HG02763 (cell line): ENCODE results near the gene ROBO1.
"Not testable (repeated sequence)": the region's sequence is repeated elsewhere in the genome, so short reads cannot be mapped to it uniquely, and the experiment has no call there.

Experiments
- ATAC-seq: cut with Tn5 transposase; IDR thresholded peaks from one replicate; pipeline ENCODE4 v1.9.1; 2021; ENCODE audit warnings: mild to moderate bottlenecking, moderate library complexity; ENCODE audit not compliant: unreplicated experiment

The ROBO1 gene

GRCh38 chr3:79325833-79326383 is 441.9 kb downstream of the ROBO1 start:
- ATAC-seq: not testable (repeated sequence)

- no peak for ATAC-seq
These were observed 450.0 kb downstream of the ROBO1 start for GRCh38 chr3:79317551-79318518.

- ATAC-seq: no peak
These were observed 452.8 kb downstream of the ROBO1 start for GRCh38 chr3:79314962-79315361.

- ATAC-seq: no peak
These were observed 453.3 kb downstream of the ROBO1 start for GRCh38 chr3:79314544-79314943.

DNA sequence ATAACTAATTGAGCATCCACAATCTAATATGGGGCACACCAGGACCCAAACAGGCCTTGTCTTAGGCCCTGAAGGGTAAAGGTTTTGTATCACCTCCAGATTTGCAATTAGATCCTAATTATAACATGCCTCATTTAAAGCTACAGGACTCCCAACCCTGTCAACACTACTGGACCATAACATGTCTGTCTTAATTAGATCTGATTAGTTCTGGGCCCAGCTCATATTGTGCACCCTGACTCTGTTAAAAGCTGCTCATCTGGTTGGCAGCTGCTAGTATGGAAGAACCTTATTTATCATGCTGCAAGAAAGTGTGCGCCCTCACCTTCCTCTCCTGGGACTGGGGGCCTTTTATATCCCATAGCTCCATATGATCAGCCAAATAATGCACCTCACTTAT is 457.8 kb downstream of the ROBO1 start:
- no peak for ATAC-seq

- ATAC-seq: no peak
These were observed 460.7 kb downstream of the ROBO1 start for GRCh38 chr3:79306934-79307570.

DNA sequence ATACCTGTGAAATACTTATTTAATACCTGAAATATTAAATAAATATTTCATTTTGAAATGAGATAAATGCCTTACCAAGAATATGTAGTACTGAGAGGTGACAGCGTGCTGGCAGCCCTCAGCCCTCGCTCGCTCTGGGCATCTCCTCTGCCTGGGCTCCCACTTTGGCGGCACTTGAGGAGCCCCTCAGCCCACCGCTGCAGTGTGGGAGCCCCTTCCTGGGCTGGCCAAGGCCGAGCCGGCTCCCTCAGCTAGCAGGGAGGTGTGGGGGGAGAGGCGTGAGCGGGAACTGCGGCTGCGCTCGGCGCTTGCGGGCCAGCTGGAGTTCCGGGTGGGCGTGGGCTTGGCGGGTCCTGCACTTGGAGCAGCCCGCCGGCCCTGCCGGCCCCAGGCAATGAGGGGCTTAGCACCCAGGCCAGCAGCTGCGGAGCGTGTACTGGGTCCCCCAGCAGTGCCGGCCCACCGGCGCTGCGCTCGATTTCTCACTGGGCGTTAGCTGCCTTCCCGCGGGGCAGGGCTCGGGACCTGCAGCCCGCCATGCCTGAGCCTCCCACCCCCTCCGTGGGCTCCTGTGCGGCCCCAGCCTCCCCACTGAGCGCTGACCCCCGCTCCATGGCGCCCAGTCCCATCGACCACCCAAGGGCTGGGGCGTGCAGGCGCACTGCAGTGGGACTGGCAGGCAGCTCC is 467.7 kb downstream of the ROBO1 start:
- not testable (repeated sequence) for ATAC-seq

DNA sequence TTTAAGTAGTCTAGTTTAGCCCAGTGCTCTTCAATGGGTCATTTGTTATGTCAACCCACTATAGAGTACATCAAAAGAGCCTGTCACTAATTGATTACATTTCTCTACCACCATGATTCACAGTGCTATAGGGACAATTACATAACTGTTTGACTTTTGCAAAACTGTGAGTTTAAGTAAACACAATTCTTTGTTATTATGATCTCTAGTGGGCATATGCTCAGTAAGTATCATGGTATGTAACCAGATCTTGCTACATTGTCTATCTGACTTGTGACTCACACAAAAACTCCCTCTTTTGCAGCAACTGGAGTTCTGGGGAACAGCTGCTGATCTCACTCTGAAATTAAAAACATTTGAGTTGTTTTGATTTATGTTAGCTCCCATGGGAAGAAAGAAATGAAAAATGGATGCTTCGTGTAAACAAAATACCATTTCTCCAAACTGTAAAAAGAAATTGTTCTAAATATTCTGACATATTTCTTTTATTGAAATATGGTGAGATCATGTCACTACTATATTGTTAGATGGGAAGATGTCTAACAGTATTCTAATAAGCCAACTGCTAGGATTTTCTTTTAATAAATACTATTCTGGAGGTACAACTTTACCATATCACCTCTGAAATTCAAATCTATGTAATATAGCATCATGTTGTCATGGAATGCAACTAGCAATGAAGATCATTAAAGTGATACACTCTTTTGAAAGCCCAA is 470.4 kb downstream of the ROBO1 start:
- no peak for ATAC-seq

DNA sequence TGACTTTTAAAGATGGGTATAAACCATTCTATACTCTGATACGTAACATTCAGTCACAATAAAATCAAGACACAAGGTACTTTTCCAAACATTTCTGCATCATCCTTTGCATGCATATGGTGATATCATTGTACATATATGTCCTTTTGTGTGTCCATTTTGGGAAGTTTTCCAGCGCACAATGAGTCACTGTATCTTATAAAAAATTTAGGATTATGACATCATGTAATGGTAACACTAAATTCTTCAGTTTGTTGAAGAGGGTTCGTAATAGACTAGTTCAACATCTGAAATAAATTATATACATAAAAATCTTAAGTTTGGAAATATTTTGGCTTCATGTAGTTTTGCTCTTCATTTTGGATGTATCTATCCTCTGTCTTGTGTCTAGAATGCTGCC is 480.9 kb downstream of the ROBO1 start:
- ATAC-seq: no peak

DNA sequence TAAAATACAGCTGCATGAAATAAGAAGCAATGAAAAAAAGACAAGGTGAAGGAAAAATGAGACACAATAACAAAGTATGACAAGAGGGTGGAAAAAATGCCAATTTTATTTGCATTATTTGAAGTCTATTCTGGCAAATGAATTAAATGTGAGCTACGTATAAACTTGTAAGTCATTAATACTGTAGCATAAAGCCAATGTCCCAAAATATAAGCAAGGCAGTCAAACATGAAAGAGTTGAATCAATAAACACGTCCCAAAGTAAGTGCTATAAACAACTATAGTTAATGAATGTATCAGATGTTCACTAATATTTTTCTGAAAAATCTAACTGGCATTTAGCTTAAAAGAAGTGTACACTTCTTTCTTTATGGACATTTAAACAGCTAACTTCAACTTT is 481.9 kb downstream of the ROBO1 start:
- no peak for ATAC-seq

GRCh38 chr3:79285380-79285779 is 482.4 kb downstream of the ROBO1 start:
- ATAC-seq: no peak

- ATAC-seq: no peak
These were observed 483.0 kb downstream of the ROBO1 start for GRCh38 chr3:79284781-79285180.

DNA sequence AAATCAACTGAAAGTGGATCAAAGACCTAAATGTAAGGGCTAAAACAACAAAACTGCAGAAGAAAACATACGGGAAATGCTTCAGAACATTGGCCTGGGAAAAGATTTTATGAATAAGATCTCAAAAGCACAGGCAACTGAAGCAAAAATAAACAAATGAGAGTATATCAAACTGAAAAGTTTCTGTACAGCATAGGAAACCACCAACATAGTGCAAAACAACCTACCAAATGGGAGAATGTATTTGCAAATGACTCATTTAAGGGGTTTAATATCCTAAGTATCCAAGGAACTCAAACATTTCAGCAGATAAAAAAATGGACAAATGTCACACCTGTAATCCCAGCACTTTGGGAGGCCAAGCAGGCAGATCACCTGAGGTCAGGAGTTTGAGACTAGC is 489.1 kb downstream of the ROBO1 start:
- ATAC-seq: no peak

DNA sequence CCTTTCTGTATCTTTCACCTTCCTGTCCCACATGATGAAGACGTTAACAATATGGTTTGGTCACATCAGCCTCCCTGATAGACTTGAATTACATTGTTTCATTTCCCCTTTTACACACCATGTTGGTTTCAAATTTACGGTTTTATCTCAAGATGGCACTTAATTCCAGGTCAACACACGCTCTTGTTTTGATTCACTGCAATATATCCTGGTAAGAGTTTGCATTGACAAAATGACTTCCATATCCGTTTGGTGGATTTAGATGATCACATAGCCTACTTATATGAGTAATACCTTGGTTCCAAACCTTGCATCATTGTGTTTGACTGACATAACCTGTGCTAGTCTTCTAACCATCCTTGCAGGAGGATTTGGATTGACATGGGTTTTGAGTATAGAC is 499.4 kb downstream of the ROBO1 start:
- no peak for ATAC-seq

GRCh38 chr3:79264892-79265291 is 502.9 kb downstream of the ROBO1 start:
- no peak for ATAC-seq

- ATAC-seq: no peak
These were observed 504.4 kb downstream of the ROBO1 start for GRCh38 chr3:79263423-79263822.

DNA sequence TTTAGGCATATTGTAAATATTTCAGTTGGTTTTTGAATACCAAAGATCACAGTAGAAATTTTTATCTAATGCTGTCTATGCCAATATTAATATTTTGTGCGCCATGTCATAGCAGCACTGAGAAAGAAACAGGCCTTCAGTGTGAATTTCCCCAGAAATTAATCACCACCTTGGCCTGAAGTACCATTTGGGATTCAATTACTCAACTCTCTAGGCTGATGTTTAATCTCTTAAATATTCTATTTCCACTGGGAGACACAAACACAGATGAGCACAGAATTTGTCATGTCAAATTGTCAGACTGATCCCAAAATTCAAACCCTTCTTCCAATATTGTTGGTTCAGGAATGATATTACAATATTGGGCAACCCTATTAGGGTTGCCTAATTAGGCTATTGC is 509.3 kb downstream of the ROBO1 start:
- ATAC-seq: no peak

- ATAC-seq: no peak
These were observed 510.0 kb downstream of the ROBO1 start for GRCh38 chr3:79257791-79258190.

- ATAC-seq: no peak
These were observed 512.1 kb downstream of the ROBO1 start for GRCh38 chr3:79255702-79256101.

DNA sequence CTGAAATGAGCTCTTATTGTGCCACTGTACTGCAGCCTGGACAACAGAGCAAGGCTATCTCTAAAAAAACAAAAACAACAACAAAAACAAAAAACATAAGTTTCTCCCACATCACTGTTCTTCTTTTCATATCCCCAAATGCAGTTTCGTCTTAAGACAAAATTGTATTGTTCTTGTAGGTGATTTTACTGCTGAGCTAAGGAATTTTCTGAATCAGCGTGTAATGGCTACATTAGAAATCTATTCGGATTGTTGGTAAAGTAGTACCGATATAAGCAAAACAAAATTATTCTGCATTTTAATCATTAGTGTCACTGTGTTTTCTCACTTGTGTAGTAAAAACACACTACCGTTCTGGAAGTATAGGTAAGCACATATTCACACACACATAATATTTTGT is 512.5 kb downstream of the ROBO1 start:
- ATAC-seq: no peak

DNA sequence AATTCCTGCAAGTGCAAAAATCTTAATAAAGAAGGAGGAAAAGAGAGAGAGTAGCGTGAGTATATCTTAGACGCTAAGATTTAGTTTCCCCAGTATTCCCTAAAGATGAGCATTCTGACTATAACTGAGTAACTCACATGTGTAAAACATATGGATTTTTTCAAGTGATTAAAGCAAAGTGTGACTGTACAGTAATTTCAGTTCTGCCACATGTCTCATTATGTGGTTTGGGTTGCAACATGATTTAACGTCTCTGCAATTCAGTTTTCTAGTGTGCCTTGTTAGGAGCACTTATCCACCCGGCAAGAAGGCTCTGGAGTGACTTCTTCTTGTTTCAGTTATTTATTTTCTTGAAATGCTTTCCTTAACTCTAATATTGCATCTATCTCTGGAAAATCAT is 514.1 kb downstream of the ROBO1 start:
- ATAC-seq: no peak
